Right ventricle myocardium superior (tissue), 1 donor: ENCODE data around the gene HVCN1. TPM values are rescaled to one million over a fixed set of nuclear protein-coding genes. Genes with fewer than 3 reads are reported as not detected.
"Not testable (repeated sequence)": the region's sequence is repeated elsewhere in the genome, so short reads cannot be mapped to it uniquely, and the experiment has no call there.

Experiments used
- ATAC-seq: fragments of 200-7000 bp; cut with Tn5 transposase; one replicate; pipeline ENCODE4 v1.9.1; 2020; ENCODE audit warnings: mild to moderate bottlenecking; ENCODE audit not compliant: poor library complexity
- DNase-seq: peaks from one replicate; pipeline ENCODE4 v3.0.0-alpha.2; 2020
- intact Hi-C: fragments of 100-400 bp; cut with DNase I; formaldehyde crosslinking; loops from one replicate; pipeline ENCODE4 v1.11.2; 2022
- total RNA-seq: library from RNA; stranded (reverse); fragmentation: NEBNext Ultra II Directional; extraction: Animal tissue kit (Norgen Biotek cat#: 25700); gene quantifications from one replicate; pipeline ENCODE4 v1.2.1, GENCODE V29; 2021
- donor health status: DM: no; HTN: yes; CAD: no; lungs with severe emphysema.

Gene HVCN1
- total RNA-seq, 1 donor from 2014 or later, result 11.9 TPM

GRCh38 chr12:110638796-110639195, 50.1 kb downstream of the HVCN1 start:
- no peak for ATAC-seq
- DNase-seq, result no peak
- intact Hi-C loops, result no loop called here

- ATAC-seq, result no peak
- no peak for DNase-seq
- intact Hi-C loops, result no loop called here
These were observed 51.0 kb downstream of the HVCN1 start for GRCh38 chr12:110637869-110638441.

- no peak for DNase-seq
These were observed 52.4 kb downstream of the HVCN1 start for GRCh38 chr12:110636516-110636915.

GRCh38 chr12:110635055-110635454, 53.9 kb downstream of the HVCN1 start:
- ATAC-seq (no peak), DNase-seq (no peak)
- intact Hi-C loops, result no loop called here

More at GRCh38 chr12:110636516-110636915, 52.4 kb downstream of the HVCN1 start:
- ATAC-seq, result no peak
- intact Hi-C loops, result no loop called here

GRCh38 chr12:110627500-110628195, 61.3 kb downstream of the HVCN1 start:
- ATAC-seq (no peak), DNase-seq (no peak)
- intact Hi-C loops, result no loop called here

GRCh38 chr12:110622582-110622981, 66.3 kb downstream of the HVCN1 start:
- intact Hi-C loops, result no loop called here
- ATAC-seq (no peak), DNase-seq (no peak)

- intact Hi-C loops, result loop anchor here (5.0 kb wide), 1 partner anchor 68 kb away; the partner anchor contains the start of gene HVCN1
- DNase-seq (no peak), ATAC-seq (no peak)
These were observed 69.4 kb downstream of the HVCN1 start for GRCh38 chr12:110619534-110619953.

GRCh38 chr12:110616471-110617115, 72.3 kb downstream of the HVCN1 start:
- DNase-seq (no peak), ATAC-seq (no peak)
- intact Hi-C loops, result loop anchor here (5.0 kb wide), 1 partner anchor 71 kb away; the partner anchor contains the start of gene HVCN1

GRCh38 chr12:110615171-110615570, 73.7 kb downstream of the HVCN1 start:
- intact Hi-C loops, result loop anchor here (5.0 kb wide), 1 partner anchor 72 kb away; the partner anchor contains the start of gene HVCN1
- DNase-seq (no peak), ATAC-seq (no peak)

GRCh38 chr12:110613771-110614684, 74.9 kb downstream of the HVCN1 start, which contains the start of gene TCTN1:
Gene TCTN1 (plus strand): TSS chr12:110614129. CDS start chr12:110614183, 54 bp downstream.
- ATAC-seq (peak; percentile 99), DNase-seq (peak; percentile 99)
- intact Hi-C loops, result no loop called here

GRCh38 chr12:110613071-110613770, 75.7 kb downstream of the HVCN1 start:
- intact Hi-C loops, result no loop called here
- ATAC-seq, result peak; percentile 8
- DNase-seq, result no peak

GRCh38 chr12:110606253-110606611, 82.7 kb downstream of the HVCN1 start:
- intact Hi-C loops, result loop anchor here (10.0 kb wide), 1 partner anchor 219 kb away; no protein-coding TSS in a partner anchor
- no peak for DNase-seq
- no peak for ATAC-seq

GRCh38 chr12:110602085-110602814, 86.7 kb downstream of the HVCN1 start:
- intact Hi-C loops, result loop anchor here (5.0 to 10.0 kb wide), 2 partner anchors 90 to 223 kb away; no protein-coding TSS in a partner anchor
- peak; percentile 84 for ATAC-seq
- not testable (repeated sequence) for DNase-seq

- ATAC-seq, result peak; percentile 50
- intact Hi-C loops, result loop anchor here (5.0 to 10.0 kb wide), 2 partner anchors 88 to 225 kb away; no protein-coding TSS in a partner anchor
- DNase-seq, result no peak
These were observed 88.7 kb downstream of the HVCN1 start for GRCh38 chr12:110600254-110600653.

- intact Hi-C loops, result no loop called here
- no peak for ATAC-seq
- no peak for DNase-seq
These were observed 89.6 kb downstream of the HVCN1 start for GRCh38 chr12:110599334-110599733.
